Measurements from ENCODE around the gene COL23A1. TPM values are rescaled to one million over a fixed set of nuclear protein-coding genes. Genes with fewer than 3 reads are reported as not detected.
A peak's percentile ranks its signal among the peaks of the same experiment; 100 is the strongest.

The COL23A1 gene
- total RNA-seq, 1 donor from 2014 or later = 0.40 TPM

DNA sequence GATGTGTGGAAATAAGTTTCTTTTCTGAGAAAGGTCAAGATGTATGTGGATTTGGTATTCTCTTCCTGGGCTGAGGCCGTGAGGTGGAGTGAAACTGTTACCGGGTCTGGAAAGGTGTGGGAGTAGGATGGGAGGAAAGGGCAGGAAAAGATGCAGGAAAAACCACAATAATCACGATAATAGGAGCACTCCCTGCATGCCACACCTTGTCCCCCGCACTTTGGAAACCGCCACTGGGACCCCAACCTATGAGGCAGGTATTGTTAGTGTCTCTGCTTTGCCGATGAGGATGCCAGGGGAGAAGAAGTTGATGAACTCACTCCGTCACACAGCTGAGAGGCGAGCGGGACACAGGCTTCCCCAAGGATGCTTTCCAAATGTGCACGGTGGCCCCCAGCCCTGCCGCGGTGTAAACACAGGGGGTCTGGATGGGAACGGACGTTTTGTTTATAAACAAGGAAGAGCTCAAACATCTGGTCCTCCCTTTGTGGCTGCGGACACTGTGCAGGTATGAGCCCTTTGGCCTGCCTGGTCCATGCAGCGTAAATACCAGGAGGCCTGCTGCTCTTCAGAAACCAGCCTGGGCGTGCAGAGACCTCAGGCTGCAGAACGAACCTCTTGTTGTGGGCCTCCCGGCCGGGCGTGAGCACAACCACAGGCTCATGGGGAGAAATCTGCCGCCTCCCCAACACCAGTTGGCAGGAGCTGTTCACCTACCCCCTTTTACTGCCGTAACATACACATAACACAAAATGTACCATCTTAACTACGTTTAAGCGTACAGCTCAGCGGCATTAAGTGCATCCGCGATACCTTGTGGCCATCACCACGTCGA lies 126.7 kb downstream of the COL23A1 start:
- no peak for DNase-seq (ENCODE audit: low read depth in 2 of 2)

DNA sequence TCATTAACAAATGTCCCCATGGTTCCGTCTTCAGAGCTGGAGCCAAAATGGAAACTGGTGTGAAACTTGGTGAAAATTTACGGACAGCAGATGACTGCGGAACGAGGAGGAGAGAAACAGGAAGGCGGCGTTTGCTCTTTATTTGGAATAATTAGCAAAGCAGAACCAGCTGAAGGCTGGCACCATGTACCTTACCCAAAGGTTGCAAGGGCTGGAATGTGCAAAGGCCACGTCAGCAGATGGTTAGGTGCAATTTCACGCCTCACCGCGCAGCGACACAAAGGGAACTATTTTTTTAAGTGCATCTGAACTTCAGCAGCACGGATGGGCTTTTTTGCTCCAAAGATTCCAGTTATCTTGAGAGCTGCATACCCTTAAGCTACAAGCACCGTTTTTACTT lies 127.4 kb downstream of the COL23A1 start:
- no peak for DNase-seq (ENCODE audit: low read depth in 2 of 2)

DNA sequence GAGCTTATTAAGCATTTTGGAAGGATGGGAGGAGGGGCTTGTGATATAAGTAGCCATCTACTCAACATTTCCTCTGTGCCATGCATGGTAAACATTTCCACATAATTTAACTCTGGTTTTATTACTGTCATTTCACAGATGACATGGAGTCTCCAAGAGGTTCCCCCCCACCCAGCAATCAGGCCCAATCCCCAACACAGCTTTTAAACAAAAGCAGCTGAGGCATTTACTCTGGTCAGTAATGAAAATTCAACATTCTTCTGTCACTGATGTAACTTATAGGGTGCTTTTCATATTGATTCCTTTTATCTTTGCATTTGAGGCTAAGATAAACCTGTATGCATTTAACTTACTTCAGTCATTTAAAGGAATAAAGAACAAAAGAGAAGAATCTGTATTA lies 128.1 kb downstream of the COL23A1 start:
- no peak for DNase-seq (ENCODE audit: low read depth in 2 of 2)

DNA sequence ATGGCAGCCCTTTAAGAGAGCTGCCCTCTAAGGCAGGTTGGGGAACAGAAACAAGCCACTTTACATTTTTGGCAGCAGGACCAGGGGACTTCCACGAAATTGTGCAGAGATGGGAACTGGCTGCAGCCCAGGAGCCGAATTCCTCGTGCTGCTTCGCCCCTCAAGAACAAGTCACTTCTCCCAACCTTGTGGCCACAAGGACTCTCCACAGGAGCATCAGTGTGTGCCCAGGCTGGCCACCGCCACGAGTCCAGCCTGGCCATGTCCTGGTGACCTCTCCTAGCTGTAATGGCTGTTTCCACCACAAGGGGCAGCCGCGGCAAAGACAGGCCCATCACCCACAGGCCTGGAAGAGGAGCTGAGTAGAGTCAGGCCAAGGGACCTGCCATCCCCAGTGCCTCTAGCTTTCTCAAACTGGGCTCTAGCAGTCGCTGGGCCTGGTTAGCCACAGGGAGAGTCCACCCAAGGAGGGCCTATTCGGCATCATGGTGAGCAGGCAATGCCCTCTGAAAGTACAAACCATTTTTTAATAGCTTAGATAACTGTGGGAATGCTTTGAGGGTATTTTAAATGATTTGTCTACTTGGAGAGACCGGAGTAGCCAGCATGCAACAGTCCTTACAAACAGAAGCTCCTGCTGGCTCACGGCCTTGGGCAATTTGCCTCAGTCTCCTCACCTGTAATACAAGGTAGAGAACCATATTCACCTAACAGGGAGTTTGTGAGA lies 129.0 kb downstream of the COL23A1 start:
- peak; percentile 16 to 70 for DNase-seq (ENCODE audit: low read depth in 2 of 2)

DNA sequence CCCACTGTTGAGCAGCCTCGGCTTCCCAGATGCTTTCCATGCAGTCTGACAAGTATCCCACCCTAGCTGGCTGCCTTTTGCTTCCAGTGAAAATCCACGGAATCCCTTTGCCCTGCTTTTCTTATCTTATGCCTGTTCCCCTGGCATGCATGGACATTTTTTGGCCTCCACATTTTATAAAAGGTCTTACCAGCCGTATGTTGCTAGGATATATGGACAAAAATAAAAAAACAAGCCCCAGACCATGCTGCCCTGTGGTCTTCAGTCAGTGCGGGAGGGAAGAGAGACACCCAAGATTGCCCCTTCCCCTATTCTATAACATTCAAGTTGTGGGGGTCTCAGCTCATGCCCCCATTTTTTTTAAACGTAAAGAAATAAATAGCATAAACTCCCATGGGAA lies 129.6 kb downstream of the COL23A1 start:
- no peak for DNase-seq (ENCODE audit: low read depth in 2 of 2)

DNA sequence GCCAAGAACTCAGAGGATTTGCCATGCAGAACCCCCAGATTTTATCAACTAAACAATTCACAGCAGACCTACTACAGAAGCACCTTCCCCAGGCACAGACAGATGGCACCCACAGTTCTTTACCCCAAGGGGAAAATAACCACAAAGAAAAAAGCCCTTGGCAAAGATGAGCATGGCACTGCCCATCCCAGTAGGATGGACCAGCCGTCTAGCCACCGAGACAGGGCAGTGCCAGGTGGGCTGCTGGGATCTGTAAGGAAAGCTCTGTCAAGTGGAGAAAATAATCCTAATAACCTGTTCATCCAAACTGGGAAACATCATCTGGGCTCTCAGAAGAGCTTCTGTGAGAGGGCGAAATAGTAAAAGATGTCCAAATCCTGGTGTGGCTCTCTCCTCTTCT lies 130.0 kb downstream of the COL23A1 start:
- no peak for DNase-seq (ENCODE audit: low read depth in 2 of 2)

DNA sequence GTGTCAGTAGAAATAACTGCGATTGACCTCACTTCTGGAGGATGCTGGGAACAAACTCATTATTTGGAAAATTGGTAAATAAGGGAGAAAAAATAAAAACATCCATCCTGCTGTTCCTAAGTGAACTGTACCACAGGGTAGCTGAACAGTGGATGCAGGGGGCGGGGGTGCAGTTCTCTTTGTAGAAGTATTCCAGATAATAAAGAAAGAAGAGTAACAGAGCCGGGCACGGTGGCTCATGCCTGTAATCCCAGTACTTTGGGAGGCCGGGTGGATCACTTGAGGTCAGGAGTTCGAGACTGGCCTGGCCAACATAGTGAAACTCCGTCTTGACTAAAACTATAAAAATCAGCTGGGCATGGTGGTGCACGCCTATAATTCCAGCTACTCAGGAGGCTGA lies 132.1 kb downstream of the COL23A1 start:
- DNase-seq (ENCODE audit: low read depth in 2 of 2) = no peak

DNA sequence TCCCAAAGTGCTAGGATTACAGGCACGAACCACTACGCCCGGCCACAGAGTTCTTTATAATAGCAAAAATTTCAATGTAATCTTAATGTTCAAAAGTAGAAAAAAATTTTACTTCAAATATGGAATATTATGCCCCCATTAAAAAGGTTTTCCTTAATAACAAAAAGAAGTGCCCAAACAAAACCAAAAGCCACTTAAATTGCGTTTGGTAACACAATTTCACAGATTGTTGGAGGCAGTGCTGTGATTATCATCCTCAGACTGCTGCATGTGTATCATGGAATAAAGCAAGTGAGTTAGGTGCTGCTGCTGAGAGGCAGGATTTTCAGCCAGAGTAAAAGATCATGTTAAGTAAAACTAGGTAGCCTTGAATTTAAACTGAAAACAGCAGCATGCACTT lies 132.7 kb downstream of the COL23A1 start:
- no peak for DNase-seq (ENCODE audit: low read depth in 2 of 2)

DNA sequence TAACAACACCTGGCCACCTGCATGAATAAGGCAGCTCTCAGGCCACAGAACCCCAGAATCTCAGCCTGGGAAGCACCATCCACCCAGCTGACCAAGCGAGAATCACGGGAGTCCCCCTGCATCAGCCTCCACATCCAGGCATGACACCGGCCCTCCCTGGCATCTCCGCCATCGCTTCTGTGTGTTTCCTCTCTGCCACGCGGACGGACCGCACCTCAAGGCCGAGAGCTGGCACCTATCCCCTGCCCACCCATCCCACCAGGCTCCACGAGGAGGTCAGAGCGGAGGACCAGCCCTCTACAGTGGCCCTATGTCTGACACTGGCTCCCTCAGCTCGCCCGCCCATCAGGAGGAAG lies 134.7 kb downstream of the COL23A1 start:
- DNase-seq (ENCODE audit: low read depth in 2 of 2) = no peak

DNA sequence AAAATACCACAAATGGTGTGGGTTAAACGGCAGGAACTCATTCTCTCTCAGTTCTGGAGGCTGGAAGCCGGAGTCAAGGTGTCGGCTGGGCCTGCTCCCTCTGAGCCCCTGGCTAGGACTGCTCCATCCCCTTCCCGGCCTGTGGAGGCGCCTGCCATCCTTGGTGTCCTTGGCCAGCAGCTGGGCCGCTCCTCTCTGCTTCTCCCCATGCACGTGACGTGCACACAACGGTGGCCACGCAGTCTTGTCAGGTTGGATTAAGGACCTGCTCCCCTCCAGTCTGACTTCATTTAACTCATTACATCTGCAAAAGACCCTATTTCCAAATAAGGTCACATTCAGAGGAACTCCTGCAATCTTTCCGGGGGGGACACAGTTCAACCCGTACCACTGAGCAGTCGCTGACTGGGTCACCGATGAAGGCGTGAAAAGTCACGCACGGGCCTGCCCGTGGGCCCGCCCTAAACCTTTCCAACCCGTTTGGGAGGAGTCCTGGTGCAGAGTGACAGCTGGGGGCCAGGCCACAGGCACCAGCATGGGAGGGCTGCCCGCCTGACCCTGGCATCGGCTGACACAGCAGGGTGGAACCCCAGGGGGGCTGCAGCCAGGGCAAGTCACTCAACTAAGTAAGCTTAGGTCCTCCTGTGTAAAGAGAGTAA lies 135.2 kb downstream of the COL23A1 start:
- DNase-seq (ENCODE audit: low read depth in 2 of 2) = no peak

DNA sequence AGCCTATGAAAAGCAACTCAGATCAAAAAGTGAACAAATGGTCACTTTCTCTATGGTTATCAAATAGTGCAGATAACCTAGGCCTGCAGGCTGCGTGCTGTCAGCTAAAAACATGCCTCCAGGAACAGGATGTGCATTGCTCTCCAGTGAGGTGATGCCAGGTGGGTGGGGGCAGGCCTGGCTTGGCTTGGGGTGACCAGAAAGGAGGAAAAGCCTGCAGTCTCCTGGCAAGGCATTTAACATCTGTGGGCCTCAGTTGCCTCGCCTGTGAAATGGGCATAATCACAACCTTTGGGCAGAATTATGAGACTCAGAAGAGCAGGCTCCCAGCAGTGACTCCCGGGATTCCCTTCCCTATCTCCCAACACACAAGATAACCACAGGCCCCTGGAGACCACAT lies 135.9 kb downstream of the COL23A1 start:
- no peak for DNase-seq (ENCODE audit: low read depth in 2 of 2)

DNA sequence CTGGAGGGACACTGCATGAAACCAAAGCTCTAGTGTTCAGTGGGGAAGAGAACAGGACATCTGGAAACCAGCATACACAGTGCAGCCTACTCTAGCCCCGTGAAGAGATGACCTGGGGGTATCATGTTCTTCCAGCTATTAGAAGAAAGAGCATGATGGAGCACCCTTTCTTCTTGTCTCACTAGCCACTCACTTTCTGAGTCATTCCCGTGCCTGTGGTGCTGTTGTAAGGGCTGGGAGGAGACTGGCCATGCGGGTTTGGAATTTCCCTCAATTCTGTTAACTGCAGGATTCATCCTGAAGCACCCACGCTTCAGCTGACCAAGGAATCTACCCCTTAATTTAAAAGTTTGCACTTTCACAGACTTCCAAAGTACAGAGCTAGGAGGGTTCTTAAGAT lies 137.0 kb downstream of the COL23A1 start:
- no peak for DNase-seq (ENCODE audit: low read depth in 2 of 2)

DNA sequence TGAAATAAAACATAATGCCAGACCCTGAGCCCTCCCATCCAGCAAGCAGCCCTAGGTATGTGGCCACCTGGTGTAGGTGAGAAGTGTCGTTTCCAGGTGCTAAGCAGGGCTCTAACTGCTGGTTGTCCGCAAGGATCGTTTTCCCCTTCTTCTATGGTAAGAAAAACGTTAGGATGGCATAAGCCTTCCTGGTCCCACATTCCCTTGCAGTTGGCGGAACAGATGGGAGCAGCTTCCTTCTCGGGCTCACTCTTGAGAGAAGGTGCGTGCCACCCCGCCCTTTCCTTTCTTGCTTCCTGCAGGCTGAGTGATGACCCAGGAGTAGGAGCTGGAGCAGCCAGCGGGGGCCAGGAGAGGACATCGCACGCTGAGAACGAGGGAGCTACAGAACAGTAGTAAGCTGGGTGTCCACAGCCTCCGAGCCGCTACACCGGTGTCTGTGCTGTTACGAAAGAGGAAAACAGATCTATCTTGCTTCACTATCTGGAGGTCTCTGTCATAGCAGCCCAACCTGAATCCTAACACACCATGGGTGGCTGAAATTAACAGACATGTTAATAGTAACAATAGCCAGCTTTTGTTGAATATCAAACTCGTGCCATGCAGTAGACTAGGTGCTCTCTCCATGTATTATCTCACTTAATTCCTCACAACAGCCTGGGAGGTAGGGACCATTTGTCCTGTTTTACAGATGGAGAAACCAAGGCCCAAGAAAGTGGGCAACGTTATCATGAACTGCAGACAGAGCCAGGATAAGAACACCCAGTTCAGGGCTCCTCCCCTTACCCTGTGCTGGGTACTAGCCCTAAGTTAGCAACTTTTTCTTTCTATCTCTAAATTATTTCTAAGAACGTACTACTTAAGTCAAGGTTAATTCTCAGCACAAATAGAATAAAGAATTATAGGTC lies 139.8 kb downstream of the COL23A1 start:
- no peak for DNase-seq (ENCODE audit: low read depth in 2 of 2)

DNA sequence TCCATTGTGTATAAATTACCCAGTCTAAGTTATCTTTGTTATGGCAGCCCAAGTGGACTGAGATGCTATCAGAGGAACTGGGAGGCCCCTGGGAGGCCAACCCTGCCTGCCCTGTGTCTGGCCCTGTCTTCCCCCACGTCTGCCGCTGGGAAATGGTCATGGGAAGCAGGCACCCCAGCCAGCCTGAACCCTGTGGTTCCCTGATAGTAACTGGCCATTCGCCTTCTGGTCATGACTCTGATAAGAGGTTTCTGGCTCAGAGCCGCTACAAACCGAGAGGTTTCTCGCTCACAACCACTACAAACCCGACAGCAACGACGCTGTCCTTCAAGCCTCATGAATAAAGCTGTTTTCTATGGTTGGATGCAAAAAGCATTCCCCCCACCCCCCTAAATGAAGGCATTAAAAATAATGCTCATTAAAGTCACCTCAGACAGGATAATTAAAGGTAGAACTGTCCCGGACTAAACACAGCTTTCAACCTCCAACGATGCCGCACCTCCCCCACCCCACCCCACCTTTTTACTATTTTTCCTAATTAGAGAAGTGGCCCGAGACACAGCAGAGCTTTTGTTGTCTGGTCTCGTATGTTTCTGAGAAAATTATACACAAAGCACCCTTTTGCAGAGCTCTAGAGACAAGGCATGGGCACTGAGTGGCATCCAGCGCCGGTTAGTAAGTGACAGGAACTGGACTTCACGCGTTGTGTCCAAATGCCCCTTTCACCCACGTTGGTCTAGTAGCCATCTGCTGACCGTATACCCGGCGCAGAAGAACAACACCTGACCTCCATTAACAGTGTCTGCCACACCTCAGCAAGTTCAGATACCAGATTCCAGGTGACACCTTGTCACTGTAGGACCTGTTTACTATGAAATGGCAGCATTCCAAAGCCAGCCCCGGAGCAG lies 140.8 kb downstream of the COL23A1 start:
- DNase-seq (ENCODE audit: low read depth in 2 of 2) = no peak

DNA sequence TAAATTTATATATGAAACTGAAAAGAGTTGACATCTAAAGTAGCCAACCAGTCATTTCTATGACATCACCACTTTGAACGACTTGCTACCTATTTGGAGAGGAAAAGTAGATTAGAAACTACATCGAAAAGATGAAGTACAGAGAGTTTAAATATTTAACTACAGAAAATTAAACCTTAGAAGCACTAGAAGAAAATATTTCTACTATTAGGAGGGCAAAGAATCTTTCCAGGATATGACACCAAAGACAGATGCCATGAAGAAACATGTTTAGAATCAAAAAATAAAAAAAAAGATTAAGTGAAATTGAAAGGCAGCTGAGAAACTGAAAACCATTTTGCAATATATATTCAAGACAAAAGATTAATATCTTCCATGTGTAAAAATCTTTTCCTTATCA lies 144.7 kb downstream of the COL23A1 start:
- no peak for DNase-seq (ENCODE audit: low read depth in 2 of 2)

DNA sequence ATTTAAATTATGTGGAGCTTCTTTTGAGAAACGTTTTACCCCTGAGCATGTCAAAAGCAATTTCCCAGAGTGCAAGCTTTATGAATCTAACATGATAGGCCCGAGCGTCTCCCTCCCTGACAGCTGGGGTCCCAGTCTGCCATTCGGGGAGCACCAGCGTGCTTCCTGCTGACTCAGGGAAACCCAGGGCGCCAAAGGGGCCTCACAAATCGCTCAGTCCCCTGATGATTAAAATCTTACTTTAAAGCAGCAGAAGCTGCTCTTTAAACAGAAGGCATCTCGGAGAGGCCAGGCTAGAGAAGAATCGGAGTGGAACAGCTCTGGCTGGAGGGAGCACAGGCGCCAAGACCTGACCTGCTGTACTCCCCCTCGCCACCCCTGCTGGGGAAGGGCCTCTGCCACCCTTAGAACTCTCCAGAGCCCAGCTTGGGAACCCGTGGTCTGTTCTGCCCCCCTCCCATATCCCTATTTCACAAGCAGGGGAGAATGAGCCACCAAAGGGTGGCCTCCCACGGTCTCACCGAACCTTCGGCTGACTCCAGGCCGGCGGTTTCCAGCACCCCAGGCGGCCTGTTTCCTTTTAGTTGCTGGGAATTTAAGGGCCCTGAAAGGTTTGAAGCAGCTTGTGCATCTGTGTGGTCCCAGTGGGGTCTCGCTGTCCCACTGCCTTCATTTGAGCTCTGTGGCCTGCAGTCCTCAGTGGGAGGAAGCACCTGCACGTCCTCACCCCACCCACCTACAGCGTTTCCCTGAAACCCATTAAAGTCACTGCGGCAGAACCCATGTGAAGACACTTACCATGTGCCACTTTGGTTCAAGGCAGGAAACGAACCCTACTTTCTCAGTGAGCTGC lies 147.6 kb downstream of the COL23A1 start:
- DNase-seq (ENCODE audit: low read depth in 2 of 2) = no peak

DNA sequence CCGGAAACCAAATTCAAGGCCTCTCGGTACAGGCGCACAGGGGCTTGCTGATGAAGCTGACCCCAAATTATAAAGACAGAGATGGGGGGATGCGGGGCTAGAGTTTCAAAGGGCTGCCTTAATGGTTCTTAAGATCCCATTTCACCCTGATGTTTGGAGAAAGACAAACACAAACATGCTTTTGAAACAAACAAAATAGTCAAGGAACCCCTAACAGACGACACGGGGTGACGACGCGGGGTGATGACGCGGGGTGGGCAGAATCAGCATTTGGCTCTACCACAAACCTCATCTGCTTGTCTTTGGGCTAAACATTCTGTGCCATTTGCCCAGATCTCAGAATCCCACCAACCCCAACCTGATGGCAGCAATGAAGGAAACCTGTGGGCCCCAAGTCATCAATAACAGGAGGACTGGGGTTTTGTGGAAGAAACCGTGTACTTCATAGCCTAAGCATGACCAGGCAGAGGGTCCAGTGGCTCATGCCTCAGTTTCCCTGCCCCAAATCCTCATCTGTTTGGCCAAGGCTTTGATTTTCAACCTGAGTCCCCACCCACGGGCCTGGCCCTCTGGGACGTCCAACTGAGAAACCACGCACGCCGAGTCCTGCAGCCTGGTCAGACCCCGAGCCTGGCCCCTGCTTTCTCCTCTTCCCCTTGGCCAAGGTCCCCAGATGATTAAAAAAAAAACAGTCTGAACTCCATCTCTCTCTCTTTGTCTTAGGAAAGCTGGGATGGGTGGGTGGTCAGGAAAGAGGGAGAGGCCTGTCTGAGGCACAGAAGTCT lies 148.5 kb downstream of the COL23A1 start:
- no peak for DNase-seq (ENCODE audit: low read depth in 2 of 2)

DNA sequence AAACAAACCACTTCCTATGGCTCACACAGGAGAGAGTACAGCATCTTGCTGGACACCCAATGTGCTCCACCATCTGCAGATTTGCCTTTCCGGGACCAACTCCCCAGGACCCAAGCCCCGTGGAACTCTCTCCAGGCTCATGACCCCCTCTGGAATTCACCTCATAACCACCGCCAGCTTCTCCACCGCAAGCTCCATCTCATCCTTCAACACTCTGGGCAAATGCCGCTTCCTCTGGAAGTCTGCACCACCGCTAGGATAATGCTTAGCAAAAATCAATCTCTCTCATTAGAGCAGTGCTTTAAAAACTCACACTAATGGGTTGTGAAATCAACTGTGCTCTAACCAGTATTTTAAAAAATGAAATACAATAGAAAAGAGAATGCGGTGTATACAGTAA lies 150.0 kb downstream of the COL23A1 start:
- no peak for DNase-seq (ENCODE audit: low read depth in 2 of 2)

All from lung microvascular endothelial cell (primary cell).